Gastroesophageal sphincter (tissue), 3 donors: ENCODE results near the gene INPP5A.

Source experiments
- CTCF ChIP-seq, 4 experiments: fragments of 200-600 bp in 2 of 4; fragments of 450-650 bp in 2 of 4; sonication (generic) in 1 of 4; IDR thresholded peaks; one replicate each; pipeline ENCODE4 v1.5.1; 2017 to 2019; ENCODE audit warnings: antibody characterized with exemption in 4 of 4, mild to moderate bottlenecking in 2 of 4, moderate library complexity in 2 of 4
- POLR2A ChIP-seq, 2 donors: fragments of 450-650 bp; IDR thresholded peaks; one replicate each; pipeline ENCODE4 v1.6.1; 2017; ENCODE audit warnings: antibody characterized with exemption in 2 of 2, mild to moderate bottlenecking in 2 of 2, moderate library complexity in 1 of 2

DNA sequence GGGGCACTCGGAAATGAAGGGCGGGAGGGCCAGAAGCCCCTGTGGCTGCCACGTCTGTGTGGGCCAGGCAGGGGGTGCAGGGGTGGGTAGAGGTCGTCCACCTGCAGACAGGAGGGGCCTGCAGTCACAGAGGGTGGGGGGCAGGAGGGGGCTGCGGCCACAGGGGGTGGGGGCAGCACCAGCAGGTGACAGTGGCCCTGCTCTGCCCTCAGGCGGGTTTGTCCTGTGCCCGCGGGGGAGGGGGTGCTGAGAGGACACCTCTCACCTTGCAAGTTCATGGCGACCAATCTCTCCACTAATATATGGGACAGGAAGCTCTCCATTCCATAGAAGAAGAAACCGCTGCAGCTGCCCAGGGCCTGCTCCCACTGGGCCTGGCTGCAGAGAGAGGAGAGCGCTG is 274.9 kb downstream of the INPP5A start:
- TF ChIP-seq CTCF (IDR thresholded peaks at IDR 0.05) (no peak), POLR2A (IDR thresholded peaks at IDR 0.05) (no peak)
